HCT116 (cell line): ENCODE results near the gene PIEZO2. TPM values are rescaled to one million over a fixed set of nuclear protein-coding genes. Genes with fewer than 3 reads are reported as not detected.

Experiments used
- ATAC-seq: fragments of 200-7000 bp; cut with Tn5 transposase; 2 replicates; pipeline ENCODE4 v1.9.1; 2020; ENCODE audit warnings: mild to moderate bottlenecking, moderate library complexity
- BruUV-seq: library from RNA; stranded (reverse); fragments of 400-500 nt; replicated peaks from 2 replicates; lab custom pipeline; 2021; lab: Mats Ljungman, UMichigan
- CTCF ChIA-PET: fragments of 300-600 bp; sonication (Branson Sonifier 250); formaldehyde crosslinking; loops from one replicate; lab custom pipeline; 2021; ENCODE audit warnings: antibody characterized with exemption; lab: Charles Lee
- POLR2A ChIA-PET: fragments of 300-600, 350-600 bp; sonication (Branson Sonifier 250); formaldehyde crosslinking; loops from one replicate; lab custom pipeline; 2021; ENCODE audit warnings: antibody characterized with exemption; lab: Charles Lee
- RAD21 ChIA-PET, 2 experiments: fragments of 300-600 bp; sonication (Branson Sonifier 250); formaldehyde crosslinking; loops; one replicate each; lab custom pipeline; 2023; ENCODE audit warnings: low total read pairs in 2 of 2; ENCODE audit not compliant: uncharacterized antibody in 2 of 2, unreplicated experiment in 2 of 2, low non-redundant PET in 1 of 2; lab: Charles Lee
- DNase-seq: peaks from one replicate; pipeline ENCODE4 v3.0.0-alpha.2; 2010; ENCODE audit warnings: low read depth, low spot score
- H2AFZ ChIP-seq: fragments of 200-600 bp; shearing (Covaris generic), sonication (generic); 2 replicates; pipeline ENCODE4 v1.6.1; 2017; ENCODE audit warnings: low read depth, mixed run types, mixed read lengths, antibody characterized with exemption, low read length; ENCODE audit not compliant: poor library complexity, severe bottlenecking
- H3K27ac ChIP-seq: 2 replicates; pipeline ENCODE4 v1.5.1; 2012; ENCODE audit warnings: low read depth, low read length
- H3K27me3 ChIP-seq: fragments of 200-600 bp; sonication (generic); 2 replicates; pipeline ENCODE4 v1.6.1; 2016; ENCODE audit warnings: mixed run types, low read length, mixed read lengths; ENCODE audit not compliant: insufficient read depth
- H3K36me3 ChIP-seq, 2 experiments: fragments of 200-500 bp in 1 of 2; fragments of 200-600 bp in 1 of 2; sonication (Bioruptor generic) in 1 of 2; sonication (generic) in 1 of 2; 2 replicates each; pipeline versions ENCODE4 v1.5.1 to v1.6.1; 2014 to 2016; ENCODE audit warnings: low read length in 2 of 2, inconsistent platforms in 1 of 2, mixed read lengths in 1 of 2, mixed run types in 1 of 2; ENCODE audit not compliant: insufficient read depth in 2 of 2, control insufficient read depth in 1 of 2
- H3K4me1 ChIP-seq, 2 experiments: fragments of 200-600 bp in 1 of 2; sonication (generic) in 1 of 2; 2 replicates each; pipeline versions ENCODE4 v1.5.1 to v1.6.1; 2012 to 2017; ENCODE audit warnings: low read length in 2 of 2, inconsistent platforms in 1 of 2, mild to moderate bottlenecking in 1 of 2, mixed read lengths in 1 of 2, mixed run types in 1 of 2, moderate library complexity in 1 of 2; ENCODE audit not compliant: insufficient read depth in 2 of 2, control insufficient read depth in 1 of 2
- H3K4me2 ChIP-seq: fragments of 200-600 bp; sonication (generic); 2 replicates; pipeline ENCODE4 v1.6.1; 2017; ENCODE audit warnings: mixed run types, low read length, mixed read lengths
- H3K4me3 ChIP-seq, 2 experiments: fragments of 200-600 bp in 1 of 2; sonication (generic) in 1 of 2; replicated peaks in 1 of 2; 2 replicates each; pipeline ENCODE4 v1.5.1; 2011 to 2016; ENCODE audit warnings: low read length in 2 of 2, control low read depth in 1 of 2, low read depth in 1 of 2, mild to moderate bottlenecking in 1 of 2, mixed read lengths in 1 of 2, mixed run types in 1 of 2
- H3K79me2 ChIP-seq: fragments of 200-600 bp; sonication (generic); 2 replicates; pipeline ENCODE4 v1.6.1; 2017; ENCODE audit warnings: mild to moderate bottlenecking, mixed run types, low read length, moderate library complexity, mixed read lengths; ENCODE audit not compliant: insufficient read depth
- H3K9ac ChIP-seq: fragments of 200-600 bp; sonication (generic); 2 replicates; pipeline ENCODE4 v1.6.1; 2016; ENCODE audit warnings: low read length, mixed read lengths
- H3K9me2 ChIP-seq: fragments of 200-600 bp; sonication (generic), shearing (Covaris generic); 2 replicates; pipeline ENCODE4 v1.6.1; 2017; ENCODE audit warnings: mixed run types, mild to moderate bottlenecking, moderate library complexity; ENCODE audit not compliant: insufficient read depth
- H3K9me3 ChIP-seq, 2 experiments: fragments of 200-500 bp in 1 of 2; fragments of 200-600 bp in 1 of 2; sonication (Bioruptor generic) in 1 of 2; sonication (generic) in 1 of 2; 2 replicates each; pipeline ENCODE4 v1.6.1; 2014 to 2017; ENCODE audit warnings: low read length in 2 of 2, mixed read lengths in 2 of 2, inconsistent platforms in 1 of 2, low read depth in 1 of 2, mild to moderate bottlenecking in 1 of 2, mixed run types in 1 of 2, moderate library complexity in 1 of 2; ENCODE audit not compliant: control insufficient read depth in 1 of 2, insufficient read depth in 1 of 2
- H4K20me1 ChIP-seq: fragments of 200-600 bp; sonication (generic), shearing (Covaris generic); 2 replicates; pipeline ENCODE4 v1.6.1; 2017; ENCODE audit warnings: mixed run types, mild to moderate bottlenecking, moderate library complexity; ENCODE audit not compliant: insufficient read depth
- CEBPB ChIP-seq: IDR thresholded peaks from 2 replicates; pipeline ENCODE4 v1.6.1; 2012; ENCODE audit warnings: low read depth
- CTCF ChIP-seq, 3 experiments: fragments of 200-600 bp in 1 of 3; sonication (generic) in 1 of 3; IDR thresholded peaks in 2 of 3; conservative IDR thresholded peaks in 1 of 3; 2 replicates each; pipeline ENCODE4 v1.5.1; 2012 to 2017; ENCODE audit warnings: low read depth in 2 of 3, low read length in 2 of 3, antibody characterized with exemption in 1 of 3, borderline replicate concordance in 1 of 3, control low read depth in 1 of 3, mild to moderate bottlenecking in 1 of 3, mixed read lengths in 1 of 3, mixed run types in 1 of 3, moderate library complexity in 1 of 3; ENCODE audit not compliant: insufficient read depth in 1 of 3
- EGR1 ChIP-seq: IDR thresholded peaks from 2 replicates; pipeline ENCODE4 v1.6.1; 2012; ENCODE audit warnings: low read depth
- ELF1 ChIP-seq: IDR thresholded peaks from 2 replicates; pipeline ENCODE4 v1.6.1; 2012; ENCODE audit warnings: low read depth, borderline replicate concordance
- EZH2 ChIP-seq: fragments of 200-600 bp; sonication (generic); IDR thresholded peaks from 2 replicates; pipeline ENCODE4 v1.6.1; 2017; ENCODE audit warnings: antibody characterized with exemption, mixed run types
- FOSL1 ChIP-seq: IDR thresholded peaks from 2 replicates; pipeline ENCODE4 v1.6.1; 2012; ENCODE audit warnings: low read depth
- MAX ChIP-seq: IDR thresholded peaks from 2 replicates; pipeline ENCODE4 v1.6.1; 2012
- POLR2A ChIP-seq: IDR thresholded peaks from 2 replicates; pipeline ENCODE4 v1.7.0; 2011; ENCODE audit warnings: borderline replicate concordance; ENCODE audit not compliant: insufficient read depth, insufficient read length; ENCODE audit errors: extremely low read depth
- REST ChIP-seq: IDR thresholded peaks from 2 replicates; pipeline ENCODE4 v1.6.1; 2012; ENCODE audit warnings: low read depth
- SIN3A ChIP-seq: IDR thresholded peaks from 2 replicates; pipeline ENCODE4 v1.6.1; 2012; ENCODE audit warnings: low read depth
- SRF ChIP-seq: IDR thresholded peaks from 2 replicates; pipeline ENCODE4 v1.6.1; 2012; ENCODE audit warnings: low read depth
- TCF7L2 ChIP-seq: IDR thresholded peaks from 2 replicates; pipeline ENCODE4 v1.7.0; 2011; ENCODE audit warnings: borderline replicate concordance, inconsistent platforms; ENCODE audit not compliant: insufficient read depth, insufficient read length; ENCODE audit errors: extremely low read depth
- intact Hi-C: fragments of 100-400 bp; cut with micrococcal nuclease; formaldehyde crosslinking; loops from 2 replicates; pipeline ENCODE4 v1.10.0; 2022
- total RNA-seq: library from RNA; stranded (reverse); gene quantifications from one replicate; pipeline ENCODE4 v1.2.1, GENCODE V29; 2021; ENCODE audit not compliant: unreplicated experiment

Gene PIEZO2
- total RNA-seq, 1 experiment from 2014 or later = 0.34 TPM

GRCh38 chr18:10936176-10937053 is 213.0 kb downstream of the PIEZO2 start:
- TF ChIP-seq SIN3A = no peak
- TF ChIP-seq CTCF (IDR thresholded peaks at IDR 0.05 in 2 of 3, conservative IDR thresholded peaks at IDR 0.05 in 1 of 3; ENCODE audit: borderline replicate concordance in 1 of 3, insufficient read depth in 1 of 3, low read depth in 2 of 3, low read length in 2 of 3) = no peak
- no peak for TF ChIP-seq MAX
- TF ChIP-seq POLR2A = no peak
- TF ChIP-seq FOSL1 = no peak
- TF ChIP-seq SRF = no peak
- no peak for TF ChIP-seq EGR1
- TF ChIP-seq CEBPB = no peak
- TF ChIP-seq REST = no peak
- no peak for TF ChIP-seq EZH2
- TF ChIP-seq TCF7L2 = no peak
- no peak for TF ChIP-seq ELF1
- Histone ChIP-seq H3K36me3 (no peaks in the 10 kb centered on the region), H3K9ac (no peak overlapping the region), H2AFZ (no peak overlapping the region), H3K4me3 (no peak overlapping the region), H3K79me2 (no peaks in the 10 kb centered on the region), H3K4me2 (no peak overlapping the region), H3K27ac (no peak overlapping the region), H3K27me3 (no peaks in the 10 kb centered on the region), H3K9me2 (no peaks in the 10 kb centered on the region), H4K20me1 (no peaks in the 10 kb centered on the region), H3K9me3 (no peaks in the 10 kb centered on the region), H3K4me1 (no peaks in the 10 kb centered on the region)
- no peak for DNase-seq
- ATAC-seq = no peak
- POLR2A ChIA-PET = no interaction called here
- no TSS peak for BruUV-seq
- RAD21 ChIA-PET = no interaction called here
- intact Hi-C loops = no loop called here
- CTCF ChIA-PET = no interaction called here
